ENCODE measurements around the gene ZNF384. TPM values are rescaled to one million over a fixed set of nuclear protein-coding genes. Genes with fewer than 3 reads are reported as not detected.

ZNF384 gene
- total and polyA plus RNA-seq, 10 of the 15 experiments (the other 5 are each of a cell fraction or from before 2014, with no cell fraction given) = 0.46 to 81.5 (median 30.5) TPM

DNA sequence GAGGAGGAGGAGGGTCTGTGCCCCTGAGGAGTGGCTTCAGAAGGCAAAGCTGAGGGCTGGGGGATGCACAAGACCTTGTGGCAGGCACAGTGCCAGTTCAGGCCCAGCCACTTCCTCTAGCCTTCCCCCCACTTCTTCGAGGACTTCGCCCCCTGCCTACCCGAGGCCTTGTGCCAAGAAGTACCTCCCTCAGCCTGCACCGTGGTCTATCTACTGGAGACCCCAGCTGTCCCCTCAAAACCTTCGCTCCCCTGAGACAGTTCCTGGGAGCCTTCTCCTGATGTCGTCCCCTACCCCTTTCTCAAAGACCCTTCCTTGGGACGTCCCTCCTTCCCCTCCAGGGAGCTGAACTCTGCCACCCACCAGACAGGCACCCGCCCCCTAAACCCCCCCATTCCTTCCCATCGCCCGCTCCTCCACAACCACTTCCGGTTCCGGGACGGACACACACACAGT is 604 bp downstream of the ZNF384 start:
- 0% methylated on average over 10 of the region's 13 CpGs for whole genome bisulfite sequencing (ENCODE audit: insufficient coverage, insufficient replicate concordance, low lambda C conversion rate, missing lambda C conversion rate)
- in situ Hi-C loops (cut with MboI) (no loop called here), intact Hi-C loops (cut with micrococcal nuclease; ENCODE audit: unreplicated experiment) (loop anchor here (2.0 to 5.0 kb wide), 4 partner anchors 62 to 164 kb away; partner anchors contain the start of genes CDCA3, NOP2 and USP5)
- ATAC-seq (peak; percentile 40), DNase-seq (ENCODE audit: low read depth, low spot score) (peak; percentile 48), FAIRE-seq (no peak)
- H3K27me3 ChIP-seq (replicated peaks in 1 of 2; ENCODE audit: control insufficient read depth in 2 of 2, insufficient read depth in 2 of 2, low read length in 1 of 2) = no peaks in the 10 kb centered on the region
- BruUV-seq (replicated peaks) = TSS peak; percentile 66
- H3K4me2 ChIP-seq (ENCODE audit: control insufficient read depth, insufficient read depth) = peak overlapping the region; percentile 99
- SMC1A ChIA-PET (ENCODE audit: uncharacterized antibody, unreplicated experiment) = interaction anchor here (0.8 to 3.7 kb wide), 12 partner anchors 14 to 194 kb away, joined by 3 to 31 read pairs (median 4); partner anchors contain the start of genes CDCA3, COPS7A, LPAR5 and MLF2
- H4K20me1 ChIP-seq (ENCODE audit: control insufficient read depth, insufficient read depth) = no peaks in the 10 kb centered on the region
- POLR2A ChIA-PET = interaction anchor here (0.6 to 2.2 kb wide), 21 partner anchors 9 to 196 kb away, joined by 3 to 53 read pairs (median 6); partner anchors contain the start of genes CDCA3, COPS7A, LPAR5 and MLF2
- H3K9ac ChIP-seq (ENCODE audit: control insufficient read depth, insufficient read depth, low read length) = peak overlapping the region; percentile 98
- CTCF ChIA-PET = interaction anchor here (1.2 to 2.5 kb wide), 8 partner anchors 8 to 264 kb away, joined by 3 to 15 read pairs (median 6); partner anchors contain the start of genes COPS7A, MLF2 and PTMS
- H2AFZ ChIP-seq (ENCODE audit: control insufficient read depth, low read depth, low read length) = peak overlapping the region; percentile 77
- H3K27ac ChIP-seq (ENCODE audit: control insufficient read depth, insufficient read depth) = peak overlapping the region; percentile 97
- no peaks in the 10 kb centered on the region for H3K9me3 ChIP-seq (replicated peaks; ENCODE audit: control insufficient read depth, insufficient read depth, low read length)
- RAD21 ChIA-PET (ENCODE audit: unreplicated experiment) = interaction anchor here (0.7 to 2.1 kb wide), 15 partner anchors 9 to 265 kb away, joined by 3 to 45 read pairs (median 5); partner anchors contain the start of genes COPS7A and MLF2
- peaks cover 63% of the 10 kb centered on the region for H3K79me2 ChIP-seq (ENCODE audit: control insufficient read depth, insufficient read depth, low read length)
- peaks cover 10% of the 10 kb centered on the region; the same call in 1 of the 2 replicates for H3K4me1 ChIP-seq (ENCODE audit: control insufficient read depth, insufficient read depth, low read length)
- peak overlapping the region; percentile 80 for H3K4me3 ChIP-seq
- no peaks in the 10 kb centered on the region for H3K36me3 ChIP-seq (ENCODE audit: control insufficient read depth in 2 of 2, insufficient read depth in 2 of 2, low read length in 1 of 2)
- TF ChIP-seq KAT2A (conservative IDR thresholded peaks at IDR 0.05; ENCODE audit: control insufficient read depth, low read depth, low read length) = no peak
- no peak for TF ChIP-seq SMC3 (IDR thresholded peaks at IDR 0.05; ENCODE audit: borderline replicate concordance, low read length)
- TF ChIP-seq, protein P1, sequence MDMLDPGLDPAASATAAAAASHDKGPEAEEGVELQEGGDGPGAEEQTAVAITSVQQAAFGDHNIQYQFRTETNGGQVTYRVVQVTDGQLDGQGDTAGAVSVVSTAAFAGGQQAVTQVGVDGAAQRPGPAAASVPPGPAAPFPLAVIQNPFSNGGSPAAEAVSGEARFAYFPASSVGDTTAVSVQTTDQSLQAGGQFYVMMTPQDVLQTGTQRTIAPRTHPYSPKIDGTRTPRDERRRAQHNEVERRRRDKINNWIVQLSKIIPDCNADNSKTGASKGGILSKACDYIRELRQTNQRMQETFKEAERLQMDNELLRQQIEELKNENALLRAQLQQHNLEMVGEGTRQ (IDR thresholded peaks at IDR 0.05; ENCODE audit: borderline replicate concordance, low read depth, low read length) = no peak
- TF ChIP-seq FOS (IDR thresholded peaks at IDR 0.05; ENCODE audit: borderline replicate concordance, extremely low read depth, insufficient read length) = no peak
- no peak for TF ChIP-seq NR2C2 (IDR thresholded peaks at IDR 0.05; ENCODE audit: borderline replicate concordance, control insufficient read depth, insufficient read length, low read depth)
- TF ChIP-seq FOXK2 (IDR thresholded peaks at IDR 0.05) = no peak
- peak in 1 of 2 experiments; percentile 59; a peak in 2 of 4 replicates for TF ChIP-seq BHLHE40 (IDR thresholded peaks at IDR 0.05; ENCODE audit: borderline replicate concordance in 1 of 2, low read depth in 2 of 2, low read length in 1 of 2)
- TF ChIP-seq RAD21 (IDR thresholded peaks at IDR 0.05; ENCODE audit: insufficient read depth, low read depth, low read length) = no peak
- TF ChIP-seq, protein P2, sequence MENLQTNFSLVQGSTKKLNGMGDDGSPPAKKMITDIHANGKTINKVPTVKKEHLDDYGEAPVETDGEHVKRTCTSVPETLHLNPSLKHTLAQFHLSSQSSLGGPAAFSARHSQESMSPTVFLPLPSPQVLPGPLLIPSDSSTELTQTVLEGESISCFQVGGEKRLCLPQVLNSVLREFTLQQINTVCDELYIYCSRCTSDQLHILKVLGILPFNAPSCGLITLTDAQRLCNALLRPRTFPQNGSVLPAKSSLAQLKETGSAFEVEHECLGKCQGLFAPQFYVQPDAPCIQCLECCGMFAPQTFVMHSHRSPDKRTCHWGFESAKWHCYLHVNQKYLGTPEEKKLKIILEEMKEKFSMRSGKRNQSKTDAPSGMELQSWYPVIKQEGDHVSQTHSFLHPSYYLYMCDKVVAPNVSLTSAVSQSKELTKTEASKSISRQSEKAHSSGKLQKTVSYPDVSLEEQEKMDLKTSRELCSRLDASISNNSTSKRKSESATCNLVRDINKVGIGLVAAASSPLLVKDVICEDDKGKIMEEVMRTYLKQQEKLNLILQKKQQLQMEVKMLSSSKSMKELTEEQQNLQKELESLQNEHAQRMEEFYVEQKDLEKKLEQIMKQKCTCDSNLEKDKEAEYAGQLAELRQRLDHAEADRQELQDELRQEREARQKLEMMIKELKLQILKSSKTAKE (IDR thresholded peaks at IDR 0.05; ENCODE audit: low read depth, poor library complexity, severe bottlenecking) = no peak
- TF ChIP-seq TCF3 (IDR thresholded peaks at IDR 0.05; ENCODE audit: borderline replicate concordance, insufficient read depth, low read depth, low read length) = no peak
- TF ChIP-seq, protein P3, sequence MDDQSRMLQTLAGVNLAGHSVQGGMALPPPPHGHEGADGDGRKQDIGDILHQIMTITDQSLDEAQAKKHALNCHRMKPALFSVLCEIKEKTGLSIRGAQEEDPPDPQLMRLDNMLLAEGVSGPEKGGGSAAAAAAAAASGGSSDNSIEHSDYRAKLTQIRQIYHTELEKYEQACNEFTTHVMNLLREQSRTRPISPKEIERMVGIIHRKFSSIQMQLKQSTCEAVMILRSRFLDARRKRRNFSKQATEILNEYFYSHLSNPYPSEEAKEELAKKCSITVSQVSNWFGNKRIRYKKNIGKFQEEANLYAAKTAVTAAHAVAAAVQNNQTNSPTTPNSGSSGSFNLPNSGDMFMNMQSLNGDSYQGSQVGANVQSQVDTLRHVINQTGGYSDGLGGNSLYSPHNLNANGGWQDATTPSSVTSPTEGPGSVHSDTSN (IDR thresholded peaks at IDR 0.05; ENCODE audit: insufficient replicate concordance, low read depth, low read length) = no peak
- no peak for TF ChIP-seq ZNF384 (IDR thresholded peaks at IDR 0.05; ENCODE audit: borderline replicate concordance, low read depth, low read length)
- TF ChIP-seq TAF1 (IDR thresholded peaks at IDR 0.05; ENCODE audit: borderline replicate concordance, low read depth, low read length) = peak; percentile 70; the same call in 1 of the 2 replicates
- no peak for TF ChIP-seq CREM (IDR thresholded peaks at IDR 0.05; ENCODE audit: low read depth)
- no peak for TF ChIP-seq MTA3 (IDR thresholded peaks at IDR 0.05; ENCODE audit: borderline replicate concordance, low read length)
- TF ChIP-seq NFYA (IDR thresholded peaks at IDR 0.05; ENCODE audit: borderline replicate concordance, low read depth, low read length) = no peak
- no peak for TF ChIP-seq SRF (IDR thresholded peaks at IDR 0.05; ENCODE audit: low read depth in 2 of 2, low read length in 2 of 2)
- TF ChIP-seq SREBF2 (IDR thresholded peaks at IDR 0.05; ENCODE audit: low read length) = no peak
- TF ChIP-seq FOXM1 (IDR thresholded peaks at IDR 0.05; ENCODE audit: low read depth, low read length) = no peak
- TF ChIP-seq HDAC2 (IDR thresholded peaks at IDR 0.05) = no peak
- no peak for TF ChIP-seq SP1 (IDR thresholded peaks at IDR 0.05; ENCODE audit: low read depth, low read length)
